NOMO-1 treated with DMSO at 0.1 percent for 48 hours (cell line): ENCODE data around the gene MAP4K2.

ENCODE experiments used
- DNase-seq: peaks from one replicate; lab custom pipeline; 2025; ENCODE audit not compliant: unreplicated experiment; lab: John Stamatoyannopoulos, UW

MAP4K2 gene

DNA sequence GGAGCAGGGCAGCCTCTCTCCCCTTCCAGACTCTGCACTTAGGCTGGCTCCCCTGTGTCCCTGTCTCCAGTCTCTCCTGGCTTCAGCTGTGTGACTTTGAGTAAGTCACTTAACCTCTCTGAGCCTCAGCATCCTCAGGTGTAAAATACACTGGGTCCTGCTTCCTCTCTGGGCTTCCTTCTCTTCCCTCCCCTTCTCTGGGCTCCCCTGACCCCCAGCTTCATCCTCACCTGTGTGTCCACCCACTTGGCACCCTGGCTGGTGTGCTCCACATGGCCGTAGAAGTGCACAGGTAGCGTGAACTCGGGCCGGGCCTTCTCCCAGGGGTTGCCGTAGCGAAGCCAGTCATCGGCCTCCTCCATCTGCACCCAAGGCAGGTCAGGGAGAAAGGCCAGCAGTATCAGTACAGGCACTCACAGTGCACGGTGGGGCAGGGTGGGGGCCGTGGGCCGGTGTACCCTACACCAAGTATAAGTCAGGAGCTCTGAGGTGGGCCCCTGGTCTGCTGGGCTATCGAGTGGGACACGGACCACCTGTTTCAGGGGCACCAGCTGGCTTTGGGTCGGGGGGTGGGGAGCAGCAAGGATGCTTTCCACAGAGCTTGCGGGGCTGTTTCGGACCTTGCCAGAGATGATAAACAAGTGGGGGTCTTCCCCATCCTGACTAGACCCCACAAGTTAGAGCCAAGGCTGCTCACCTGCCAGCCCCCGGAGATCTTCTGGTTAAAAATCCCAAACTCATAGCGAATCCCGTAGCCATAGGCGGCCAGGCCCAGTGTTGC, 45.3 kb downstream of the MAP4K2 start:
- DNase-seq, result no peak

GRCh38 chr11:64755681-64756361, 47.2 kb downstream of the MAP4K2 start:
- no peak for DNase-seq

- no peak for DNase-seq
These were observed 47.9 kb downstream of the MAP4K2 start for GRCh38 chr11:64754919-64755662.

DNA sequence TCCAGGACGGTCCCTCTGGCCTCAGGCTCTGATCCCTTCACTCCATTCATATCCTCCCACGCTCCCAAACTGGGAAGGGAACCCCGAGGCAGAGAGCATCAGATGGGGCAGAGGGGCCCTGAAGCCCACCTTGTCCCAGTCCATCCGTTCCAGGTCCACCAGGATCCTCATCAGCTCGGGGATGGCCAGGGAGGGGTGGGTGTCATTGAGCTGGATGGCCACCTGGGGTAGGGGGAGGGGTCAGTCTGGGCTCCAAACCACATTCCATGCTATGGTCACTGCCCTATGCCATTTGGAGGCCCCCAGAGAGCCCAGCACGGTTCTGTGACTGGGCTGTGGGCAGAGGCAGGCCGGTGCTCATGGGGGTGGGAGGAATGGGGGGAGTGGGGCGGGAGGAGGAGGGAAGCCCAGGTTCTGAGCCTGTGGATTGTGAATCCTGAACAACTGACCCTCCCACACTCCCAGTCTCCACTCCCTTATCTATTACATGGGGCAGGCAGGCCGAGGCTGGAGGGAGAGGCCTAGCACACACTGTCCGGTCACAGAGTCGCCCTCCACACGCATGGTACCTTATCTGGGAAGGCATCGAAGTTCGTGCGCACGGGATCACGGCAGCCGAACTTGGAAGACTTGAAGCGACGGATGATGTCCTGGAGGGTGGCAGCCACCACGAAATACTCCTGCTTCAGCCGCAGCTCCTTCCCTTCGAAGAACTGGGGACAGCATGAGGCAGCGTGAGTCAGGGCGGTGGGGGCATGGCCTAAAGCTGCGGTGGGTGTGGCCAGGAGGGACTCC, 48.7 kb downstream of the MAP4K2 start:
- no peak for DNase-seq

GRCh38 chr11:64753380-64754123, 49.5 kb downstream of the MAP4K2 start:
- no peak for DNase-seq

GRCh38 chr11:64753019-64753379, 50.0 kb downstream of the MAP4K2 start:
- no peak for DNase-seq

GRCh38 chr11:64752175-64752970, 50.6 kb downstream of the MAP4K2 start:
- DNase-seq, result no peak

DNA sequence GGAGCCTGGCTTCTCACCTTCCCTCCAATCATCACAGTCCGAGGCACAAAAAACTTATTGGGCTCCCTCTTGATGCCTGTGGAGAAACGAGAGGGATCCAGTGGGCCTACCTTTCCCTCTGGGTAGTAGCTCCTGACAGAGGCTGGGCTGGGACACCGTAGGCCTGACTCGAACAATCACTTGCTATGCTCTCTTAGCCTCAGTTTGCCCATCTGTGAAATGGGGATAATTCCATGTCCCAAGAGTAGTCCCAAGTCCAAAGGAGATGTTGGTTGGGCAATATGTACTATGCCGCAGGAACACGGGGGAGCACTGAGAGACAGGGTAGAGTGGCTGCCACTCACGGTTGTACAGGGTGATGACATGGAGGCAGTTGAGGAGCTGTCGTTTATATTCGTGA, 51.4 kb downstream of the MAP4K2 start:
- no peak for DNase-seq

- DNase-seq, result no peak
These were observed 51.9 kb downstream of the MAP4K2 start for GRCh38 chr11:64751136-64751535.

GRCh38 chr11:64750361-64751054, 52.5 kb downstream of the MAP4K2 start:
- DNase-seq, result no peak

DNA sequence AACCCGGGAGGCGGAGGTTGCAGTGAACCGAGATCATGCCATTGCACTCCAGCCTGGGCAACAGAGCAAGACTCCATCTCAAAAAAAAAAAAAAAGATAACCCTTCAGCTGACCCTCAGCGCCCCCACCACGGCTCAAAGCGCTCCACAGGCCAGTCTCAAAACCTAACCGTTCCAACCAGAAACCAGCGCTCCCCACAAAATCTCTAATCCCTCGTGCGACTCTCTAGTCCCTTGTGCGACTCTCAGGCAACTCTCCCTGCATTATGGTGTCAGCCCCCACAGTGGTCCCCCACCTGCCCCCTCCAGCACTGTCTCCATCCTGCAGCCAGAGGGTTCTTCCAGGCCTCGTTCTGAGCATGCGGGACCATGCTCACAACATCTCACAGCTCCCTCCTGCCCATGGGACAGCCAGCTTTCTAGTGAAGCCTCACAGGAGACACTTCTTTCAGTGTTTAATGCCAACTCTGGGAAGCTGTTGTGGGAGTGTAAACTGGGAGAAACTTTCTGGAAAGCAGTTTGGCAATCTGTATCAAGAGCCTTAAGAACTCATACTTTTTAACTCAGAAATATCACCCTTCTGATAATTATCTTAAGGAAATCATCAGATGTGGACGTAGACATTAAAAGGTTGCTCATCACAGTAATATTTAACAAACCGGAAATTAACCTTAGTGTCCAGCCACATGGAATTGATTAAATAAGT, 54.9 kb downstream of the MAP4K2 start:
- no peak for DNase-seq

GRCh38 chr11:64746486-64746885, 56.5 kb downstream of the MAP4K2 start:
- no peak for DNase-seq

GRCh38 chr11:64745521-64746328, 57.3 kb downstream of the MAP4K2 start:
- DNase-seq, result no peak

GRCh38 chr11:64745189-64745520, 57.9 kb downstream of the MAP4K2 start:
- DNase-seq, result peak; percentile 64

- DNase-seq, result no peak
These were observed 58.3 kb downstream of the MAP4K2 start for GRCh38 chr11:64744544-64745188.

DNA sequence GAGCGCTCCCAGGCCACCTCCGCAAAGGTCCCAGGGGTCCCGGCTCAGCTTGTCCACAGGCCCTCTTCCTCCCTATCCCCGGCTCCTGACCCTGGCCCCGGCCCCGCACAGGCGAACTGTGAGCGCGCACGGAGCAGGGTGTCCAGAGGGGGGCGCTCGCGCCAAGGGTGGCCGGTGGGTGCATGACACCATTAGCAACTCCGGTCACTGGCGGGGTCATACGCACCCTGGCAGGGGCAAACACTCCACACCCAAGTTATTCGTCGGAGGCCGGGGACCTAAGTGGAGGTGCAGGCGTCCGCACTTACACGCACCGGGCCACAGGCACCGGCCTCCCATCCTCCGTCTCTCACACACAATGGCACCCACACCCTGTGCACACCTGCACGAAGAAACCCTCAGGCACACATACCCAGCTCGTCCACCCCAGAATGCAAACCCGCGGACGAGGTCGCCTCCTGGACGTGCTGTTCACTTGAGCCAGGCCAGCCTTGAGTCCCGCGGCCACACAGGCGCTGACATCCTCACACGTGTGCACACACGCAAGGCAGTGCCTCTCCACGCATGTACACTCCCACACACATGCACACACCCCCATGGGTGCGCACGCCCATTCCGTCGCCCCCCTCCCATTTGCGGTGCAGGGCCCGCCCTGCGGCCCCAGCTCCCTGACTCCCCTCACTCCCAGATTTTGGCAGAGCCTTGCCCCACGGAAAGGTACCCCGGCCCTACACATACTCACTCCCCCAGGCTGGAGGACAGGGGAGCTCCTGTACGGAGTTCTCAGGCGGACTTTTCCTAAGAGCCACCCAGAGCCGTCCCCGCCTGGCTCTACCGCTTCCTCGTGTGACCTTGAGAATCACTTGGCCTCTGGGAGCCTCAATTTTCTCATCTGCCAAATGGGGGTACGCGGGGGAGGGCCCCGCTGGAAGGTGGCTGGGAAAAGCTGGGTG, 59.1 kb downstream of the MAP4K2 start, which contains the start of gene RASGRP2:
Gene RASGRP2, minus strand, starts transcription at position 552 of the 953 bp plus-strand sequence. CDS start 1,276 bp downstream, outside the sequence.
- DNase-seq, result peak; percentile 74
